OCI-LY3 (cell line): Measurements from ENCODE around the gene XXYLT1.

Experiments used
- CTCF ChIP-seq: fragments of 200-600, 300-600 bp; sonication (generic); IDR thresholded peaks from 2 replicates; pipeline ENCODE4 v1.5.1; 2014; ENCODE audit warnings: antibody characterized with exemption, low read length, low read depth
- EZH2phosphoT487 ChIP-seq: fragments of 200-600 bp; shearing (Covaris generic); IDR thresholded peaks from 2 replicates; pipeline ENCODE4 v1.6.1; 2018; ENCODE audit warnings: antibody characterized with exemption, mixed run types, low read depth

GRCh38 chr3:195082811-195083210 is 188.1 kb downstream of the XXYLT1 start:
- no peak for TF ChIP-seq CTCF
- no peak for TF ChIP-seq EZH2phosphoT487
